GM21825 (cell line): ENCODE measurements around the gene CCDC91.

ENCODE experiments used
- ATAC-seq: cut with Tn5 transposase; IDR thresholded peaks from one replicate; pipeline ENCODE4 v1.9.1; 2021; ENCODE audit warnings: mild to moderate bottlenecking, moderate library complexity; ENCODE audit not compliant: unreplicated experiment

CCDC91 gene

GRCh38 chr12:28513983-28514382 lies 323.7 kb downstream of the CCDC91 start:
- ATAC-seq = no peak

GRCh38 chr12:28517101-28517500 lies 326.8 kb downstream of the CCDC91 start:
- ATAC-seq = no peak

GRCh38 chr12:28527631-28528249 lies 337.5 kb downstream of the CCDC91 start:
- no peak for ATAC-seq

- ATAC-seq = no peak
These were observed 345.0 kb downstream of the CCDC91 start for GRCh38 chr12:28535216-28535615.

- no peak for ATAC-seq
These were observed 345.8 kb downstream of the CCDC91 start for GRCh38 chr12:28536088-28536487.

GRCh38 chr12:28537474-28537873 lies 347.2 kb downstream of the CCDC91 start:
- no peak for ATAC-seq

- ATAC-seq = no peak
These were observed 349.6 kb downstream of the CCDC91 start for GRCh38 chr12:28539691-28540323.

GRCh38 chr12:28540324-28540714 lies 350.1 kb downstream of the CCDC91 start:
- no peak for ATAC-seq

- no peak for ATAC-seq
These were observed 353.0 kb downstream of the CCDC91 start for GRCh38 chr12:28543021-28543890.

- ATAC-seq = no peak
These were observed 360.8 kb downstream of the CCDC91 start for GRCh38 chr12:28550757-28551704.

GRCh38 chr12:28552251-28552970 lies 362.2 kb downstream of the CCDC91 start:
- no peak for ATAC-seq

- no peak for ATAC-seq
These were observed 365.5 kb downstream of the CCDC91 start for GRCh38 chr12:28555748-28556147.

- ATAC-seq = no peak
These were observed 368.0 kb downstream of the CCDC91 start for GRCh38 chr12:28558250-28558649.

- ATAC-seq = no peak
These were observed 373.0 kb downstream of the CCDC91 start for GRCh38 chr12:28563286-28563685.

GRCh38 chr12:28563936-28564335 lies 373.7 kb downstream of the CCDC91 start:
- ATAC-seq = no peak

GRCh38 chr12:28568118-28568517 lies 377.9 kb downstream of the CCDC91 start:
- no peak for ATAC-seq

- ATAC-seq = no peak
These were observed 378.4 kb downstream of the CCDC91 start for GRCh38 chr12:28568704-28569103.

- no peak for ATAC-seq
These were observed 379.6 kb downstream of the CCDC91 start for GRCh38 chr12:28569698-28570411.

GRCh38 chr12:28570811-28571210 lies 380.6 kb downstream of the CCDC91 start:
- ATAC-seq = no peak
